HTR-8/SVneo (cell line): ENCODE results near the gene ASCC1.

Source experiments
- DNase-seq: peaks from one replicate; pipeline ENCODE4 v3.0.0; 2011; ENCODE audit warnings: low spot score, mixed read lengths; ENCODE audit not compliant: insufficient read length
- FAIRE-seq: peaks from 2 replicates; lab custom pipeline; 2011; peaks lifted over from hg19 to GRCh38; lab: Jason Lieb, UNC

ASCC1 gene

DNA sequence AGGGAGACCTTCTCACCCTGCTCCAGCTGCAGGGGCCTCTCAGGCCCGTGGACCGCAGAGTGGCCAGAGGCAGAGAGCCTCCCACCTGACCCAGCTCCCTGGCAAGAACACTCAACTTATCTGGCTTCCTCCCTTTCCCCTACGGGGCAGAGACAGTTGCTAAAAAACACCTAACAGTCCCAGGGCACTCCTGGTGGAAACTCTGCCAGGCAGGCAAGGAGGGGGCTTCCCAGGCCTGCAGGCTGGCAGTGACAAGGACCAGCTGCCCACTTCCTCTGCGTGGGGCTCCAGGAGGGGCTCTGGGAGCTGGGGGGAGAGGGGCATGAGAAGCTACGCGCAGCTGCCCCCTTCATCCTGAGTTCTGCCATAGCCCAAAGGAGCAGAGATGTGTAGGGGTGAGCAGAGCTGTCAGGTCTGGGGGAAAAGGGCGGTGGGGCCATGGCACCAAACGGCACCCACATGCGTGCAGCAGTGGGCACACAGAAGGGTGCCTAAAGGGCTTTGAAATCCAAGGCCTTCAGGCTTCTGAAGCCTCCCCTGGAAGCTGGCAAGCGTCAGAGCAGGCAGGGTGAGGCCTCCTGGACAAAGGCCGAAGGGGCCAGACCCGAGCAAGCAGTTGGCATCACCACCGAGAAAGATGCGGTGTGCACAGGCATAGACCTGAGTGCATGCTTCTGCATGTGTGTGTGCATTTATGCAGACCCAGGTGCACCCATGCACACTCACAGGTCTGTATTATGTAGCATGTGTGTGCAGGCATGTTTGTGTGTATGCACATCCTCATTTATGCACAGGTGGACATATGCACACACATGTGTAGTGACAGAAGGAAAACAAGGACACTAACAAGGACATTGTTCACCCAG lies 142.1 kb downstream of the ASCC1 start:
- FAIRE-seq = peak; percentile 9
- no peak for DNase-seq

DNA sequence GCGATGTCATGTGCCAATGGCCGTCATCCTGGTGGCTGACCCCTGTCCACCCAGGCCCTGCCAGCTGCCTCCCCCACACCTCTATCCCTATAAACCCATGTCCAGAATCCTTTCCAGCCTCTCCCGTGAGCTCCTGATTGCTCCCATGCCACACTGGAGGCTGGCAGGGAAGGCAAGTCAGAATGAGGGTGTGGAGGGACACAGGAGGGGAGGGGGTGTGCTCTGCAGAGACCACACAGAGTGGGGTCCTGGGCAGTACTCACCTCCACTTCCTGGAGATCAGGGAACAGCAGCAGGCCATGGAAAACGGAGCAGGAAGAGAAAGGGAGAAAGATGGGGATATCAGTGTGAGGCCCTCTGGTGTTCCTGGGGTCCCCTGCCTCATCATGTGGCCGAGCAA lies 143.4 kb downstream of the ASCC1 start:
- no peak for DNase-seq

DNA sequence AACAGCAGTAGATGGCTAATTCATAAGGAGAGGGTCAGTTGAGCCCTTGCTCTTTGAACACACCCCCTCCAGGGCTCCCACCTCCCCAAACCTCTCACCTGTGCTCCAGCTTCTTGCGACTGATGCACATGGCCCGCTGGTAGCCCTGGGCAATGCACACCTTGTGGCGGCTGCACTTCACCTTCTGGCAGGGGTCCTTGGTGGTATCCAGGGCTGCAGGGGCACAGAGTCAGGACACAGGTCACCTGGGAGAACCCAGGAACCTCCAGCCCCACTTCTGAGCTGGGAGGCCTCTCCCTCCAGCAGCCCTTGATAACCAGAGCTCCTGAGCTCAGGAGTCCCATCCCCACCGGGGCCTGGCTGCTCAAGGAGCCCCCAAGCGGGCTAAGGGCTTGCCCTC lies 144.0 kb downstream of the ASCC1 start:
- FAIRE-seq (no peak), DNase-seq (no peak)

More for the DNA sequence above, 143.4 kb downstream of the ASCC1 start:
- FAIRE-seq = no peak

DNA sequence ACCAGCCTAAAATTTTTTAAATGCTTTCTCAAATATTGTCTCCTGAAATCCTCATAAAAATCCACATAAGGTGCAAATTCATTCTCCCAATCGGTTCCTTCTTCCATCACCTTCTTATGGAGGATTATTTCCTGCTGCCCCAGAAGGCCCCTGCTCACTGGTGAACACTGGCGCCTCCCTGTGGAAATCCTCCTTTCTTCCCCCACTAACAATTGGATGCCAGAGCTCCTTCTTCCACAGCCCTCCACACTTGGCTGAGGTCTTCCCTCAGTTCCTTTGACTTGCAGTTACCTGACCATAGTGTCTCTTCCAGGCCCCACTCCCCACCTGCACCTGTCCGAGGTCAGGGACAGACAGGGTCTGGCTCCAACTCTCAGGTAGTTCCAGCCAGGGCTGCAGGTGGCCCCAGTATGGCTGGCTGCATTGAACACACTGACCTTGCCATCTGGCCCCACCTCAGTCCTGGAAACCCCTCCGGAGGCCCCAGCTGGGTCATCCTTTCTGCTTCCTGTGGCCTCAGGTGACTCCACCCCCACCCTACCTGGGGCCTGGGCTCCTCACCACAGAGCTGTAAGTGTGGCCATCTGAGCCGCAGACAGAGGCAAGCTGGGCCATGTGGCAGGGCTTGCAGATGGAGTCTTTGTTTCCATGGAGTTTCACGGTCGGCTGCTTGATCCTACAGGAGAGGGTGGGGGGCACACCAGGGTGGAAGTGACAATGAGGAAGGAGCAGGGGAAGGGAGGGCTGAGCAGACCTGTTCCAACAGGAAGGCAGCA lies 146.1 kb downstream of the ASCC1 start:
- FAIRE-seq (no peak), DNase-seq (no peak)

DNA sequence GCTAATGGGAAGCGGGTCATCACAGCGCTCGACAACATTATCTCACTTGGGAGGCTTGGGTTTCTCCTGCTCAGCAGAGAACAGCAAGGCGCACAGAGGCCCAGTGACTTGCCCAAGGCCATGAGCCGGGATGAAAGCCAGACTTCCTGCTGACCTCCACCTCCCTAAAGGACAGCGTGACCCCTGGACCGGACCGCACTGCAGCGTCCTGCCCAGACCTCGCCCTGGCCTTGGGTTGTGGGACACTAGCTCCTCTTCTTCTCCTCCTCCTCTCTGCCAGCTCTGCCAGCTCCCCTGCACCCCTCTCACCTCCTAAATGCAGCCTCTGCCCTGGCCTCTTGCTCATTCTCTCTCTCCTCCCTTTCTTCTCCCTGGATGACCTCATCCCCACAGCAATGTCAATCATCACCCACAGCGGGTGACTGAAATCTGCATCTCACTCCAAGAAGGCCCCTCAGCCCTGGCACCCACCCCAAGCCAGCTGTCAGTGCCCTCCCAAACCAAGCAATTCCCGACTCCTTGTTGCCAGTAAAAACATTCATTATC lies 147.1 kb downstream of the ASCC1 start:
- DNase-seq = no peak
- no peak for FAIRE-seq

DNA sequence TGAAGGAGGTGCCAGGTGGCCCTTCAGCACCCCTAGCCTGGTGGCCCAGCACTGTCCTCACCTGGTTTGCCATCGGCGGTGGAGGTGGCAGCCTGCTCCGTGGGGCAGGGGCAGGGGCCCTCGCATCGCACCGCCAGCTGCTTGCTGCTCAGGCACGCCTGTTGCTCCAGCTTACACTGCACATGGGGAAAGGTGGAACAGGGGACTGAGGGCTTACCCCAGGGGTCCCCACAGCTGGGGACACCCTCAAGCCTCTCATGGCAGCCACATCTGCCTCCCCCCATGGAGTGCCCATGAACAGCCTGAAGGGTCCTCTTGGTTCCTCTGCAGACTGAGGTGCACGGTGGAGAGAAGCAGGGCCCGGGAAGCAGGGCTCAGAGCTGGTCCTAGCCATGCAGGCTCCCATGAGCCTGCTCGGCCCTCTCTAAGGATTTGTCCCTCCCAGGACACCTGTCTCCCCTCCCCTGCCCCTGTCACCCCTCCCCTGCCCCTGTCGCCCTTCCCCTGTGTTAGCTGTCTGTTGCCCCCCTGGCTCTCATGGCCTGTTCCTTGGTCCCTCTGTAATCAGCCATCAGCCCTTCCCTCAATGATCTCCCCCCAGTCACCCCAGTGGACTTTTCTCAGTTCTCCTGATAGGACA lies 147.8 kb downstream of the ASCC1 start:
- no peak for FAIRE-seq

DNA sequence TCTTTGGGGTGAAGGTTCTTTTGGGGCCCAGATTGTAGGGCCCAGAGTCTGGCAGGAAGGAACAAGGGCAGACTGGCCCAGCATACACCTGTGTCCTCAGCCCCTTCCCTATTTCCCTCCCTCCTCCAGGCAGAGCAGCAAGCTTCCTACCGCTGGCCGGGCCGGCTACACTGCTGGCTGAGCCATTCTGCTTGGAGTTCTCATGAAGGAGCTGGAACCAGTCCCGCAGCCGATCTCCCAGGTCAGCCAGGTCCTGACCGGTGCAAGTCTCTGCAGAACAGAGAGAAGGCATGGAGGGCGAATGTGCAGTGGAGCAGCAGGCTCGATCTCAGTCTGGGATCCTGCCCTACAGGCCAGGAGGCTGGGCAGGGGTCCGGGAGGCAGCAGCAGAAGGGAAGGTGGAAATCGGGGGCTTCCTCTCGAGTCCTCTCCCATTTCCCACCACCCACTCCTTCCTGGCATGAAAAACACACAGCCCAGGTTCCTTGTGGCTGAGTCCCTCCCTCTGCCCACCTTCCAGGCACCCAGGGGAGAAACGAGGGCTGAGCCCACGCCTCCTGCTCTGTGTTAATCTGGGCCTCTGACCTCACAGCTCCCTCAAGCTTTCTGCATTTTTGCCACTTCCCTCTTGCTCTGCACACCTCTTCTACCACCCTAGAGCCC lies 148.5 kb downstream of the ASCC1 start:
- DNase-seq (no peak), FAIRE-seq (no peak)

More for the DNA sequence above, 147.8 kb downstream of the ASCC1 start:
- no peak for DNase-seq

DNA sequence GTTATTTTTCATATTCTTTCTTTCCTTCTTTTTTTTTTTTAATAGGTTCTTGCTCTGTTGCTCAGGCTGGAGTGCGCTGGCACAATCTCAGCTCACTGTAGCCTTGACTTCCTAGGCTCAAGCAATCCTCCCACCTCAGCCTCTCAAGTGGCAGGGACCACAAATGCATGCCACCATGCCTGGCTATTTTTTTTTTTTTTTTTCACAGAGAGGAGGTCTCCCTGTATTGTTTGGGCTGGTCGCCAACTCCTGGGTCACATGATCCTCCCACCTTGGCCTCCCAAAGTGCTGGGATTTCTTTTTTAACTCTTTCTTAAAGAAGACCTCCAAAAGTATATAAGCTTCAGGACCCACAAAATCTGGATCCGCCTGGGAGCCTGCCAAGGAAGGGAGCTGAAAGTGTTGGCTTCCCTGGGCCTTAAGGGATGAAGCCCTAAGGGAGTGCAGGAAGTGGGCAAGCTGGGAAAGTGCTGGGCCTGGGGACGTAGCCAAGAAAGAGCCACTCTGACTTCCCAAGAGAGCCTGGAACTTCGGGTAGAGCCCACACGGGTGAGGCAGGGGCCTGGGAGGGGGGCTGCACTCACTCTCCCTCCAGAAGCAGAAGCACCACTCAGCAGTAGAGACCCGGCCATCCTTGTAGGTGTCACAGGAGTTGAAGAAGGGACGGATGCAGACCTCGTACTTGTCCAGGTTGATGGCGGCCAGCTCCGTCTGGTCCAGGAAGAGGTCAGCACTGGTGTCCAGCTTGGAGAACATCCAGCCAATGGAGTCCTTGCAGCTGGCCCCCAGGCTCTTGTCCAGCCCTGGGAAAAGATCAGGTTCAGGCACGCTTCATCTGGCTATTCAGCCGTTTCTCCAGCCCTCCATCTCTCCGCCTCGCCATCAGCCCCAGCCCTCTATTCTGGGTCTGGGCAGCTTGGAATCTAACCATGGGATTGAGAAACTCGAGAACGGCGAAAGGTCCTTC lies 149.5 kb downstream of the ASCC1 start:
- FAIRE-seq (no peak), DNase-seq (no peak)

DNA sequence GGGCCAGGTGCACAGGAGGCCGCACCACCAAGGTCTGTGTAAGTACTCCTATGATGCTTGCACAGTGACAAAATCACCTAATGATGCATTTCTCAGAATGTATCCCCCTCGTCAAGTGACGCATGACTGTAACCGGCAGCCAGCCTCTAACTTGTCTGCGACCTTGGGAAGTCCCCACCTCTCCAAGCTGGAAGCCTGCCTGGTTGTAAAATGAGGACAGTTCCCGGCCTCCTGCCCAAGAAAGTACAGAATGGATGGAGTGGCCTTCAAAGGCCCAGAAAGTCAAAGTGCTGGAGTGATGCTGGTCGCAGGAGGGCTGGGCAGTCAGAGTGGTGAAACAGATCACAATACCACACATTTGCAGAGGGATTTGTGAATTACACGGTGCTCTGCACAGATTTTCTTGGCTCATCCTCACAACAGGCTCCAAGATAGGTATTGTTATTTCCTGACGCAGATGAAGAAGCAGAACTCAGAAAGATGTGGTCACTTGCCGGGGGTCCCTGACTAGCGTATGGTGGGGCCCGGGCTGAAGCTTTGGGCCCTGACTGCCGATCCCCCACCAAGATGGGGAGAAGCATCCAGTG lies 150.5 kb downstream of the ASCC1 start:
- FAIRE-seq = no peak
- no peak for DNase-seq

DNA sequence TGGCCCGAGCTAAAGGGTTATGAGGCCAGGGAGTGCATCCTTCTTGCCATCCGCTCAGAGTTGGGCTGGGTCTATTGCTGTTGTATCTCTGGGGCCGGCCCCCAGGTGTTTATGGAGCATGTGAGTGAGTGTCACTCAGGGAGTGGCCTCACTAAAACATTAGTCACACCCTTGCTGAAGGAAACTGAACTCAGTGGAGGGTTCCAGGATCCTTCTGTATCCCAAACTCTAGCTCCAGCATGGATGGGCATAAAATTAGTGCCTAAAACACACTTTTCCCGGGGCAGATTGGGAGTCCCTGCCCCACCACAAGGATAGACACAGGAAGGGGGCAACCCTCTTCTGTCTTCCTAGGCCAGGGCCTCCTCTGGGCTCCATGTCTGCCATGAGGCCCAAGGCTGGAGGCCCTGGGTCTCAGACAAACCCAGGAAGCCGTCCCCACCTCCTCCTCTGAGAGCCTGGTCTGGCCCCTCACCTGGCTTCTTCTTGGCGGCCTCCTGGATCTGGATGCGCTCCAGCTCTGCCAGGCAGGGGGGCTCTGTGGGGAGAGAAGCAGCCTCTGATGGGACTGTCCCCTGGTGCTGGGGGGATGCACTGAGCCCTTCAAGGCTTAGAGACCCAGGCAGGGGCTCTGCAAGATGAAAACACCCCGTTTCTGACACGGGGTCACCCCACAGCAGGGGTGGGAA lies 152.2 kb downstream of the ASCC1 start:
- FAIRE-seq (no peak), DNase-seq (no peak)

DNA sequence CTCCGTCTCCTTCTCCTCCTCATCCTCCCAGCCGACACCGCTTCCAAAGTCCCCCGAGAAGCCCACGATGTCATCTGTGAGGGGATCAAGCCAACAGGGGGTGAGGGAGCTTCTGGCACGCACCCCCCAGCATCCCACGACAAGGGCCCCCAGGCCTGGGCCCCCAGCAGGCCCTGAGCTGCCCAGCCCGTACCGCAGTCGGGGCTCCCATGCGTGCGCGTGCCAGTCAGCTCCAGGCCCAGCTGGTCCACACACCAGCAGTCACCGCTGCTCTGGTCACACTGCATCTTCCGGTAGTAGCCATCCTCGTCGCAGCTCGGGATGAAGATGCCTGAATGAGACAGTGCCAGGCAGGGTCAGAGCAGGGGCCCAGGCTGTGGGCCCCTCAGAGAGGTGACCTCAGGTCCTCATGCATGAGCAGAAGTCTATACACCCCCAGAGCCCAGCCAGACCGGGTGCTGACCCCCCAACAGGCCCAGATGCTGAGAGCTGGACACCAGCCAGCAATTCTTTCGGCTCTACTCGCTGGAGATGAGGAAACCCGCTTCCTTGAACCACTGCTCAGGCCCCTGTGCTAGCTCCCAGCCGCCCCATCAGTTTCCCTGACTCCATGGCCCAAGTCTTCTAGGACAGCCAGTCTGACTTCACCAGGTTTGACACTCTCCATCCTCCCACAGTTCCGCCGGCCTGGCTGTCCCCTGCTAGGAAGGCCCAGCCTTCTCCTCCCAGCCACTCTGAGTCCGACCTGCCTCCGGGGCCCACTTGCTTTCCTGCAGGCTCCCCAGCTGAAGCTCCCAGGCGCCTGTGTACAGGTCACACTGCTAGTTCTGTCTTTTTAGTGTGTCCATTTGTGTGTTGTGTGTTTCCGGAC lies 153.0 kb downstream of the ASCC1 start:
- no peak for DNase-seq
- FAIRE-seq = no peak

DNA sequence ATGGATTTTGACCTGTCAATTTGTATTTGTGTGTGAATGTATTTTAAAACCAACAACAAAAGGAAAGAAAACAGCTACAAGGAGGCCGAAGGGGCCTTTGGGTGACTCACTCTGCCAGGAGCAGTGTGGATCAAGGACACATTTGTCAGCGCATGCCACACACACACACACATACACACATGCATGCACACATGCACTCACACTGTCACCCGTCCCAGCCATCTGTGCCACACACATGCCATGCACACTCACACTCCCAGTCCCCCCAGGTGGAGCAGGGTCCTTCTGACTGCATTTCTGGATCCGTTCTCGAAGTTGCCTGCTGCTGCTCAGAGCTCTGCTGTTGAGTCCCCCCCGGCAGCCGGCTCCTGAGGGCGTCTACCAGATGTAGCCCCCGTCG lies 153.7 kb downstream of the ASCC1 start:
- DNase-seq = no peak
- peak; percentile 9 for FAIRE-seq

DNA sequence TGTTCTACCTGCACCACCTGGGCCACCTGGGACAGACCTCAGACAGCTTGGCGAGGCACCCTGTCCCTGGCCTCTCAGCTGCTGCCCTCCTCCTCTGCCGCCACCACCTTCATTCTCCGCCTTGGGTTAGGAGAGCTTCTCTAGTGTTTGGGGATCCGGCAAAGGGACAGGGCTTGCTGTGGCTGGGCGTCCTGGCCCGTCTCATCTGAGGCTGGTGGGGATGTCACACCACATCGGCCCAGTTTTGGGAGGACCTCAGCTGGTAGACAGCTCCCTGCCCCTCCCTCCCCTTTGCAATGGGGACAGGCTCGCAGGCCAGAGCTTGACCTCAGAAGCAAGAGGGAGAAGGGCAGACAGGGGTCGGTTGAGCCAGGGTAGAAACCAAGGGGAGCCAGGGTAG lies 154.1 kb downstream of the ASCC1 start:
- no peak for DNase-seq
- FAIRE-seq = no peak

DNA sequence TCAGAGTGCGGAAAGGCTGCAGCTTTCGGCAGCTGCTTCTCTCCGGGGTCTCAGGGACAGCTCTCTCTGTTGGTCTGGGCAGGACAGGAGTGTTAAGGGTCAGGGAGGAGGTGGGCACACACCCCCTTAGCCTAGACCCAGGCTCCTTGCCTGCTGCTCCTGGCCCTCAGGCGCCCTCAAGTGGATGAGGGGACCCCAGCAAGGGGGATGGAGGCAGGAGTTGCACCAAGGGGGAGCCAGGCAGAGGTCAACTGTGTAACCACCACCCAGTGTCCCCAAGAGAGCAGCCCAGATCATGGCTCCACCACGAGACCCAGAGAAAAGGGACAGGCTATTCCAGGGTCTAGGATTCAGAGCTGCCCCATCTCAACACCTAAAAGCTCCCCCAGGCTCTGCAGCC lies 154.6 kb downstream of the ASCC1 start:
- FAIRE-seq (no peak), DNase-seq (peak; percentile 28)

DNA sequence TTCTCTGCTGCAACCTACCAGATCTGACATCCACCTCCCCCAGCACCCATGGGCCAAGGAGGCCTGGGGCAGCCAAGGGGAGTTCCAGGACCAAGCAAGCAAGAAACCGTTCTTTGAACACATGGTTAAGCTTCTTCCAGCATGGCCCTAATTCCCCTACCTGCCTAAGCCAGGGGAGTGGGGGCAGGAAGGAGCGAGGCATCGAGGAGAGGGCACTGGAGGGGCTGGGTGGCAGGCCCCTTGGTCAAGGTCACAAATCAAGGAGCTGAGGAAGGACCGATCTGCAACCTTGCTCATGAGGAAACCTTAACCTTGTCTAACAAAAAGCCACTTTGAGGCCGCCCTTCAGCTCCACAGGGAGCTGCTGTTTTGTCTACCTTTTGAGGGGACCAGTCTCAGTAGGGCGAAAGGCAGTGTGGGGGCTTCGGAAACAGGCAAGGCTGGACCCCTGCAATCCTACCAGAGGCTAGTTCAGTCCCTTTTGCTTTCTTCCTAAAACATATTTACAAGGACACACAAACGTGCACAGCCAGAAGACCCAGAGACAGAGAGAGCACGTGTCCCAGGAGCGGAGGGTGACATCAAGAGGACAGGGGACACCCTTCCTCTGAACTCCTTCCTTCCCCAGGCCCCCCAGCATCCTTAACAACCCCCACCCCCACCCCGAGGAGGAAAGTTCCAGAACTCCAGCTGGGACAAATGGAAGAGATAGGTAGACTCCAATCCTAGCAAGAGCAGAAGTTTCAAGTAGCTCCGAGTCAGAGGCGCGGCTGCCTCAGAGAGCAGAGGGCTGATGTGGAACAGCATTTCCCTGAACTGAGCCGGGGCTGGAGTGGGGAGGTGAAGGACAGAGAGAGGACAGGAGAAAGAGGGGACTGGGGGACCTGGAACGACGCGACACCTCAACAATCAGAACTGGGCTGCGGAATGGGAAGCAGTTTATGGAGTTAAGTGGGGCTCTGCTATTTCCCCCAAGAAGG lies 155.9 kb downstream of the ASCC1 start:
- FAIRE-seq (no peak), DNase-seq (no peak)
